IMR-90 (cell line): ENCODE measurements around the gene LARP1. TPM values are rescaled to one million over a fixed set of nuclear protein-coding genes. Genes with fewer than 3 reads are reported as not detected.

Experiments
- ATAC-seq: fragments of 200-7000 bp; cut with Tn5 transposase; 2 replicates; pipeline ENCODE4 v1.9.1; 2020; ENCODE audit warnings: low read depth, mild to moderate bottlenecking, moderate library complexity
- BruUV-seq: library from RNA; stranded (reverse); fragments of 400-500 nt; replicated peaks from 2 replicates; lab custom pipeline; 2021; lab: Mats Ljungman, UMichigan
- CTCF ChIA-PET: fragments of 300-600 bp; formaldehyde crosslinking; extraction: SDS; loops from one replicate; lab custom pipeline; 2021; ENCODE audit warnings: antibody characterized with exemption; lab: Yijun Ruan, JAX
- POLR2A ChIA-PET: fragments of 300-600 bp; sonication (Branson Sonifier 250); formaldehyde crosslinking; loops from one replicate; lab custom pipeline; 2022; ENCODE audit warnings: antibody characterized with exemption; ENCODE audit not compliant: unreplicated experiment; lab: Charles Lee
- DNase-seq: peaks from one replicate; pipeline ENCODE4 v3.0.0; 2013
- H2AFZ ChIP-seq: replicated peaks from 2 replicates; pipeline ENCODE3; 2013; ENCODE audit warnings: low read length, mild to moderate bottlenecking; ENCODE audit not compliant: poor library complexity
- H2AK5ac ChIP-seq: 2 replicates; pipeline ENCODE4 v1.6.1; 2013; ENCODE audit warnings: low read depth, low read length, inconsistent platforms
- H2AK9ac ChIP-seq: replicated peaks from 2 replicates; pipeline ENCODE3; 2013; ENCODE audit warnings: mild to moderate bottlenecking, low read depth, low read length, moderate library complexity; ENCODE audit not compliant: poor library complexity
- H2BK120ac ChIP-seq: 2 replicates; pipeline ENCODE4 v1.6.1; 2013; ENCODE audit warnings: low read depth, low read length, inconsistent platforms
- H2BK15ac ChIP-seq: 3 replicates; pipeline ENCODE4 v1.6.1; 2013; ENCODE audit warnings: low read depth, low read length, inconsistent platforms
- H2BK20ac ChIP-seq: 2 replicates; pipeline ENCODE4 v1.6.1; 2013; ENCODE audit warnings: low read depth, mild to moderate bottlenecking, inconsistent platforms, low read length, moderate library complexity
- H2BK5ac ChIP-seq: 2 replicates; pipeline ENCODE4 v1.6.1; 2013; ENCODE audit warnings: mild to moderate bottlenecking, low read depth, low read length, inconsistent platforms; ENCODE audit not compliant: poor library complexity, severe bottlenecking
- H3K14ac ChIP-seq: replicated peaks from 2 replicates; pipeline ENCODE4 v1.6.1; 2013; ENCODE audit warnings: low read depth, low read length, inconsistent platforms
- H3K18ac ChIP-seq: 2 replicates; pipeline ENCODE4 v1.6.1; 2013; ENCODE audit warnings: low read depth, low read length, control low read depth
- H3K23ac ChIP-seq: 2 replicates; pipeline ENCODE4 v1.6.1; 2013; ENCODE audit warnings: low read depth, low read length, inconsistent platforms
- H3K27ac ChIP-seq: 2 replicates; pipeline ENCODE4 v1.5.1; 2013; ENCODE audit warnings: mild to moderate bottlenecking, control low read depth, low read length; ENCODE audit not compliant: insufficient read depth
- H3K27me3 ChIP-seq: 2 replicates; pipeline ENCODE4 v1.6.1; 2013; ENCODE audit warnings: low read length; ENCODE audit not compliant: control insufficient read depth, insufficient read depth
- H3K36me3 ChIP-seq: 2 replicates; pipeline ENCODE4 v1.6.1; 2013; ENCODE audit warnings: low read length, mixed read lengths; ENCODE audit not compliant: control insufficient read depth, insufficient read depth
- H3K4ac ChIP-seq: 2 replicates; pipeline ENCODE4 v1.6.1; 2013; ENCODE audit warnings: low read depth, low read length, inconsistent platforms
- H3K4me1 ChIP-seq: 2 replicates; pipeline ENCODE4 v1.6.1; 2013; ENCODE audit warnings: low read length, mixed read lengths; ENCODE audit not compliant: control insufficient read depth, insufficient read depth
- H3K4me2 ChIP-seq: 2 replicates; pipeline ENCODE4 v1.6.1; 2013; ENCODE audit warnings: low read depth, mild to moderate bottlenecking, control low read depth, low read length, moderate library complexity
- H3K4me3 ChIP-seq: 2 replicates; pipeline ENCODE4 v1.5.1; 2013; ENCODE audit warnings: low read depth, mild to moderate bottlenecking, control low read depth, low read length, moderate library complexity; ENCODE audit not compliant: insufficient read depth
- H3K56ac ChIP-seq: 2 replicates; pipeline ENCODE4 v1.6.1; 2013; ENCODE audit warnings: low read length, inconsistent platforms; ENCODE audit not compliant: insufficient read depth; ENCODE audit errors: extremely low read depth
- H3K79me1 ChIP-seq, 2 experiments: 2 replicates each; pipeline ENCODE4 v1.6.1; 2013; ENCODE audit warnings: low read length in 2 of 2, inconsistent platforms in 1 of 2, low read depth in 1 of 2
- H3K9ac ChIP-seq: 2 replicates; pipeline ENCODE4 v1.6.1; 2013; ENCODE audit warnings: low read depth, low read length, control low read depth
- H3K9me1 ChIP-seq: 2 replicates; pipeline ENCODE4 v1.6.1; 2013; ENCODE audit warnings: low read length, inconsistent platforms; ENCODE audit not compliant: insufficient read depth
- H3K9me3 ChIP-seq: 2 replicates; pipeline ENCODE4 v1.6.1; 2013; ENCODE audit warnings: low read length; ENCODE audit not compliant: control insufficient read depth, insufficient read depth
- H4K20me1 ChIP-seq: 2 replicates; pipeline ENCODE4 v1.6.1; 2013; ENCODE audit warnings: low read length, inconsistent platforms; ENCODE audit not compliant: insufficient read depth
- H4K5ac ChIP-seq: 2 replicates; pipeline ENCODE4 v1.6.1; 2013; ENCODE audit warnings: mild to moderate bottlenecking, low read depth, low read length, control low read depth
- H4K8ac ChIP-seq, 2 experiments: 2 replicates each; pipeline ENCODE4 v1.6.1; 2013; ENCODE audit warnings: low read depth in 2 of 2, low read length in 2 of 2, control low read depth in 1 of 2, inconsistent platforms in 1 of 2
- H4K91ac ChIP-seq: 2 replicates; pipeline ENCODE4 v1.6.1; 2013; ENCODE audit warnings: low read depth, low read length, inconsistent platforms; ENCODE audit not compliant: insufficient read depth
- CHD1 ChIP-seq: IDR thresholded peaks from 2 replicates; pipeline ENCODE4 v1.6.1; 2012; ENCODE audit warnings: low read depth, low read length, improper control_type of control experiment
- CTCF ChIP-seq: conservative IDR thresholded peaks from 2 replicates; pipeline ENCODE4 v1.5.1; 2012; ENCODE audit warnings: mild to moderate bottlenecking, low read depth, low read length, improper control_type of control experiment
- FOS ChIP-seq: fragments of 150-350 bp; IDR thresholded peaks from 2 replicates; pipeline ENCODE4 v1.6.1; 2016; ENCODE audit warnings: low read depth, low read length
- MAZ ChIP-seq: IDR thresholded peaks from 2 replicates; pipeline ENCODE4 v1.6.1; 2012; ENCODE audit warnings: low read depth, mild to moderate bottlenecking, low read length, improper control_type of control experiment, moderate library complexity, borderline replicate concordance
- NFE2L2 ChIP-seq: fragments of 150-350 bp; IDR thresholded peaks from 2 replicates; pipeline ENCODE4 v1.6.1; 2016; ENCODE audit warnings: low read depth, mild to moderate bottlenecking, low read length
- POLR2A ChIP-seq: IDR thresholded peaks from 2 replicates; pipeline ENCODE4 v1.6.1; 2012; ENCODE audit warnings: mild to moderate bottlenecking, low read depth, low read length
- RAD21 ChIP-seq: IDR thresholded peaks from 2 replicates; pipeline ENCODE4 v1.6.1; 2012; ENCODE audit warnings: low read length, improper control_type of control experiment
- SMC3 ChIP-seq: fragments of 150-350 bp; IDR thresholded peaks from 2 replicates; pipeline ENCODE4 v1.6.1; 2016; ENCODE audit warnings: low read depth, mild to moderate bottlenecking, antibody characterized with exemption, low read length, moderate library complexity
- WGBS, 2 experiments: methylation state at CpG; one replicate each; pipeline versions ENCODE4 v1.1.5 to v1.1.7; 2013; ENCODE audit warnings: missing lambda C conversion rate in 2 of 2; ENCODE audit not compliant: insufficient read length in 1 of 2; ENCODE audit errors: extremely low coverage in 2 of 2; 5-methylcytosine and 5-hydroxymethylcytosine counted together
- dilution Hi-C: fragments of 300-500 bp; cut with HindIII; formaldehyde crosslinking; loops from one replicate; pipeline ENCODE4 v1.14.3; 2018; ENCODE audit warnings: low sequenced_read_pairs; ENCODE audit not compliant: unreplicated experiment
- in situ Hi-C: fragments of 300-500 bp; cut with MboI; formaldehyde crosslinking; loops from 3 replicates; pipeline ENCODE4 v1.14.3; 2019; ENCODE audit warnings: low sequenced_read_pairs, inconsistent platforms, mixed read lengths
- intact Hi-C: fragments of 100-400 bp; cut with micrococcal nuclease; formaldehyde crosslinking; loops from 2 replicates; pipeline ENCODE4 v1.10.0; 2022
- polyA plus RNA-seq, 3 experiments: library from polyadenylated mRNA; depleted of rRNA; stranded (reverse); fragments of >200 nt; gene quantifications; 2 replicates each; pipeline ENCODE4 v1.2.3, GENCODE V29; 2012; ENCODE audit warnings: low replicate concordance in 1 of 3
- total RNA-seq: library from RNA; depleted of rRNA; stranded (reverse); fragments of >200 nt; gene quantifications from 2 replicates; pipeline ENCODE4 v1.2.3, GENCODE V29; 2012
- TF ChIP-seq, protein P1 (sequence below): fragments of 150-350 bp; IDR thresholded peaks from 2 replicates; pipeline ENCODE4 v1.6.1; 2016; ENCODE audit warnings: low read depth, mild to moderate bottlenecking, low read length, moderate library complexity, borderline replicate concordance

The LARP1 gene
- total and polyA plus RNA-seq, 2 of the 4 experiments (the other 2 are of a cell fraction), result 47.3 to 77.4 TPM

GRCh38 chr5:154708207-154708606 lies 47.0 kb upstream of the LARP1 start:
- H3K27ac ChIP-seq, result no peak overlapping the region
- no peaks in the 10 kb centered on the region for H3K9me3 ChIP-seq
- dilution Hi-C loops, result no loop called here
- H4K20me1 ChIP-seq, result no peaks in the 10 kb centered on the region
- TF ChIP-seq CTCF (no peak), RAD21 (no peak), CHD1 (no peak), MAZ (no peak), NFE2L2 (no peak), POLR2A (no peak), SMC3 (no peak), FOS (no peak)
- TF ChIP-seq, protein P1, sequence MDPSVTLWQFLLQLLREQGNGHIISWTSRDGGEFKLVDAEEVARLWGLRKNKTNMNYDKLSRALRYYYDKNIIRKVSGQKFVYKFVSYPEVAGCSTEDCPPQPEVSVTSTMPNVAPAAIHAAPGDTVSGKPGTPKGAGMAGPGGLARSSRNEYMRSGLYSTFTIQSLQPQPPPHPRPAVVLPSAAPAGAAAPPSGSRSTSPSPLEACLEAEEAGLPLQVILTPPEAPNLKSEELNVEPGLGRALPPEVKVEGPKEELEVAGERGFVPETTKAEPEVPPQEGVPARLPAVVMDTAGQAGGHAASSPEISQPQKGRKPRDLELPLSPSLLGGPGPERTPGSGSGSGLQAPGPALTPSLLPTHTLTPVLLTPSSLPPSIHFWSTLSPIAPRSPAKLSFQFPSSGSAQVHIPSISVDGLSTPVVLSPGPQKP, result no peak
- no peak overlapping the region for H2AK9ac ChIP-seq
- 0 out of 2 replicates have a peak, but pooled peaks cover 6% of the 10 kb centered on the region for H3K9me1 ChIP-seq
- intact Hi-C loops, result no loop called here
- in situ Hi-C loops, result no loop called here
- H3K4me2 ChIP-seq, result no peak overlapping the region
- no TSS peak for BruUV-seq
- H3K79me1 ChIP-seq, result no peaks in the 10 kb centered on the region
- H4K5ac ChIP-seq, result no peak overlapping the region
- H3K4ac ChIP-seq, result no peak overlapping the region
- 57% methylated on average over 3 of the region's 6 CpGs; no CpG with 5 or more reads in 1 of the 2 experiments for WGBS, 2 experiments
- no peak overlapping the region for H3K14ac ChIP-seq
- H3K27me3 ChIP-seq, result no peaks in the 10 kb centered on the region
- no peak overlapping the region for H2BK120ac ChIP-seq
- no peak overlapping the region for H4K8ac ChIP-seq
- H3K56ac ChIP-seq, result no peak overlapping the region
- no peak overlapping the region for H3K18ac ChIP-seq
- DNase-seq (no peak), ATAC-seq (no peak)
- H2BK20ac ChIP-seq, result no peak overlapping the region
- H3K23ac ChIP-seq, result no peak overlapping the region
- H3K4me3 ChIP-seq, result no peak overlapping the region
- peaks cover 3% of the 10 kb centered on the region for H3K4me1 ChIP-seq
- H3K36me3 ChIP-seq, result no peaks in the 10 kb centered on the region
- H2AK5ac ChIP-seq, result no peak overlapping the region
- CTCF ChIA-PET, result no interaction called here
- no peak overlapping the region for H2BK5ac ChIP-seq
- no peak overlapping the region for H2AFZ ChIP-seq
- no peak overlapping the region for H2BK15ac ChIP-seq
- H3K9ac ChIP-seq, result no peak overlapping the region
- POLR2A ChIA-PET, result no interaction called here
- no peak overlapping the region for H4K91ac ChIP-seq
